Measurements from ENCODE around the gene DBH. TPM values are rescaled to one million over a fixed set of nuclear protein-coding genes. Genes with fewer than 3 reads are reported as not detected.

Gene DBH
- total and polyA plus RNA-seq, 8 donors, result under 0.01 to 0.15 TPM; not detected in 6

GRCh38 chr9:133655701-133656100 lies 19.5 kb downstream of the DBH start:
- TF ChIP-seq POLR2A (IDR thresholded peaks at IDR 0.05), result no peak
- TF ChIP-seq CTCF (IDR thresholded peaks at IDR 0.05), result no peak
- no peak for TF ChIP-seq EP300 (IDR thresholded peaks at IDR 0.05)
- TF ChIP-seq POLR2AphosphoS5 (IDR thresholded peaks at IDR 0.05), result no peak
- no peaks in the 10 kb centered on the region for H3K9me3 ChIP-seq
- H3K27ac ChIP-seq, result no peak overlapping the region
- H3K27me3 ChIP-seq, result peaks cover 3 to 99% (median 50%) of the 10 kb centered on the region in 3 donors
- 60 to 68% (median 64%) methylated on average over 13 to 14 of the region's 14 CpGs; no CpG with 5 or more reads in 1 of the 5 donors for WGBS, 5 donors
- DNase-seq, result no peak
- intact Hi-C loops (cut with DNase I; ENCODE audit: low total_unique reads), result no loop called here
- H3K4me1 ChIP-seq, result peaks cover 10 to 17% (median 15%) of the 10 kb centered on the region in 4 donors
- no peaks in the 10 kb centered on the region for H3K36me3 ChIP-seq
- H3K4me3 ChIP-seq, result no peak overlapping the region

GRCh38 chr9:133656211-133657119 lies 20.3 kb downstream of the DBH start:
- no peak for DNase-seq
- Histone ChIP-seq H3K36me3 (no peaks in the 10 kb centered on the region), H3K4me1 (peaks cover 10 to 17% (median 15%) of the 10 kb centered on the region in 4 donors), H3K9me3 (no peaks in the 10 kb centered on the region), H3K27ac (no peak overlapping the region), H3K4me3 (no peak overlapping the region), H3K27me3 (peaks cover 3 to 94% (median 52%) of the 10 kb centered on the region in 3 donors)
- WGBS, 5 donors, result 63 to 66% (median 63%) methylated on average over 28 to 36 of the region's 36 CpGs
- intact Hi-C loops (cut with DNase I; ENCODE audit: low total_unique reads), result no loop called here
- no peak for TF ChIP-seq CTCF (IDR thresholded peaks at IDR 0.05)
- no peak for TF ChIP-seq POLR2A (IDR thresholded peaks at IDR 0.05)
- TF ChIP-seq EP300 (IDR thresholded peaks at IDR 0.05), result no peak
- TF ChIP-seq POLR2AphosphoS5 (IDR thresholded peaks at IDR 0.05), result no peak

GRCh38 chr9:133657120-133657661 lies 21.0 kb downstream of the DBH start:
- Histone ChIP-seq H3K27me3 (peaks cover 3 to 94% (median 47%) of the 10 kb centered on the region in 3 donors), H3K9me3 (no peaks in the 10 kb centered on the region), H3K4me1 (peaks cover 10 to 17% (median 15%) of the 10 kb centered on the region in 4 donors), H3K4me3 (no peak overlapping the region), H3K36me3 (no peaks in the 10 kb centered on the region), H3K27ac (no peak overlapping the region)
- no peak for TF ChIP-seq POLR2AphosphoS5 (IDR thresholded peaks at IDR 0.05)
- no peak for TF ChIP-seq CTCF (IDR thresholded peaks at IDR 0.05)
- no peak for TF ChIP-seq POLR2A (IDR thresholded peaks at IDR 0.05)
- no peak for TF ChIP-seq EP300 (IDR thresholded peaks at IDR 0.05)
- DNase-seq, result no peak
- 62 to 82% (median 74%) methylated on average over 13 of the region's 13 CpGs for WGBS, 5 donors
- intact Hi-C loops (cut with DNase I; ENCODE audit: low total_unique reads), result no loop called here

All from stomach (tissue), 9 donors.